ENCODE data around the gene NFYA. TPM values are rescaled to one million over a fixed set of nuclear protein-coding genes. Genes with fewer than 3 reads are reported as not detected.
A peak's percentile ranks its signal among the peaks of the same experiment; 100 is the strongest.

NFYA gene
- total RNA-seq, result 61.8 and 62.7 TPM in 2 replicates
- long read RNA-seq, transcript NFYA-202 (9 exons, 1,660 nt), result major isoform, 45 of 94 reads
- long read RNA-seq, transcript NFYA-201 (10 exons, 3,811 nt), result minor isoform, 6 of 94 reads
- long read RNA-seq, partial matches to known transcripts, result 24 of 94 reads
- long read RNA-seq, other reads (novel, unspliced or antisense), result 19 of 94 reads

DNA sequence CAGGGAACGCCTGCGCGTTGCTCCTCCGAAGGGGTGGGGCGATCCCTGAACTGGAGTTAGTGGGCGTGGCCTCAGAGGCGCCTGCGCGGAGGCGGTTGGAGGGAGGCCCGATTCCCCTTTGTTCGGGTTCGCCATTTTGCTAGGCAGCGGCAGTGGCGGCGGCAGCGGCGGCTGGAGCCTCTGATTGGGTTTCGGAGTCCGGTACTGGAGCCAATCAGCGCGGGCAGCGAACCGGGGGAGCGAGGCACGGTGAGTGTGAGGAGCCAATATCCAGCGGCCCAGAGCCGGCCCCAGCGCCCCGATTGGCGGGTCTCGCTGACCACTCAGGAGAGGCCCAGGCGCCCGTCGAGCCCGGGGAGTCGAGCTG, at the start of gene NFYA:
NFYA (plus strand) TSS at position 139 of the 367 bp plus-strand sequence. CDS start 6,116 bp downstream, outside the sequence.
- Mint-ChIP-seq H3K27me3 (no peaks in the 10 kb centered on the region), H3K4me3 (ENCODE audit: low read depth) (peak within 1 kb of the TSS; percentile 90), H3K36me3 (ENCODE audit: insufficient read depth) (no peaks in the 10 kb centered on the region), H3K9me3 (ENCODE audit: low read depth) (no peaks in the 10 kb centered on the region), H3K27ac (peak within 1 kb of the TSS; percentile 99), H3K4me1 (ENCODE audit: low read depth) (peaks cover 35% of the 10 kb centered on the region)
- TF ChIP-seq CTCF (IDR thresholded peaks at IDR 0.05; ENCODE audit: unreplicated experiment), result no peak
- DNase-seq (ENCODE audit: low spot score, unreplicated experiment), result no peak

DNA sequence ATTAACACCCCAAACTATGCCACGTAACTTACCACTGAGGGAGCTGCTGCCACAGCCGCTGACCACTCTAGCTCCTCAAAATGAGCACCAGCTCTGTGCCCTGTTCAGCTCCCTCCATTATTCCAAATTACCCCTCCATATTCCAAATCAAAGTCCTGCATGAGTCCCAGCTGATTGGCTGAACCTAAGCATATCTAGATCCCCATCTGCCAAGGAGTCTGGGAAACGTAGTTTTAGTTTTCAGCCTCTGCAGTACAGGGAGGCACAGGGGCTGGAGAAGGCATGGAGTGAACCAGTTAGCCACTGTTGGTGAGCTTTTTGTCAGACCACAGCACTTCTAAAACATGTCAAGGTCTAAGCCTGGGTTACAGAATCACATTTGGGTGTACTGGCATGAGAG, 49.7 kb upstream of the NFYA start:
- no peak for DNase-seq (ENCODE audit: low spot score, unreplicated experiment)
- H3K4me1 Mint-ChIP-seq (ENCODE audit: low read depth), result peaks cover 11% of the 10 kb centered on the region
- TF ChIP-seq CTCF (IDR thresholded peaks at IDR 0.05; ENCODE audit: unreplicated experiment), result no peak
- no peak overlapping the region for H3K4me3 Mint-ChIP-seq (ENCODE audit: low read depth)
- H3K36me3 Mint-ChIP-seq (ENCODE audit: insufficient read depth), result peaks cover 15% of the 10 kb centered on the region
- H3K27me3 Mint-ChIP-seq, result no peaks in the 10 kb centered on the region
- H3K9me3 Mint-ChIP-seq (ENCODE audit: low read depth), result peaks cover 2% of the 10 kb centered on the region
- H3K27ac Mint-ChIP-seq, result no peak overlapping the region

DNA sequence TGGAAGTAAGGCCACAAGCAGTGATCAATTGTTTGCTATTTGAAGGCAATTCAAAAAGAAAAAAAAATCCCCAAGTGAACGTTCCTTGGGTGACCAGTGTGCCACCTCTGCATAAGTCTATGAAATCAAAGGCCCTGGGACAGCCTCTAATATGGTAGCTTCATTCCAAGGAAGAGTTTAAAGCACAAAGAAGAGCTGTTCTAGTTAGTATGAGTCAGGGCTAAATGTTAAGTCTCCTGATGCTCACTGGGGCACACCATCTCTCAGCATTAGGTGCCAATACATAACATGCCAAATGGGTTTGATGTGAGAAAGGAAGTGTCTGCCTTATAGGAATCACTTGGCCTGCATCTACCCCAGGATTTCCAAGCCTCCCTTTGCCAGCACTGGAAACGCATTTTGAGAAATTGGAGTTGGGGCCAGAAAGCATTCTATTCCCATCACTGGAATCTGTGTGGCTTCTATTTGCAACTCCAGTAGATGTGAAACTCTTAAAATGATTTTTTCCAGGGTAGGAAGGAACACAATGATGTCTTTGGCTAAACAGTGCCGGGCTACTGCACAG, 46.7 kb upstream of the NFYA start:
- H3K27ac Mint-ChIP-seq, result peak overlapping the region; percentile 22
- TF ChIP-seq CTCF (IDR thresholded peaks at IDR 0.05; ENCODE audit: unreplicated experiment), result no peak
- peaks cover 7% of the 10 kb centered on the region for H3K36me3 Mint-ChIP-seq (ENCODE audit: insufficient read depth)
- no peaks in the 10 kb centered on the region for H3K27me3 Mint-ChIP-seq
- no peaks in the 10 kb centered on the region for H3K9me3 Mint-ChIP-seq (ENCODE audit: low read depth)
- peak overlapping the region; percentile 61 for H3K4me3 Mint-ChIP-seq (ENCODE audit: low read depth)
- H3K4me1 Mint-ChIP-seq (ENCODE audit: low read depth), result peaks cover 20% of the 10 kb centered on the region
- DNase-seq (ENCODE audit: low spot score, unreplicated experiment), result no peak

- Mint-ChIP-seq H3K4me1 (ENCODE audit: low read depth) (peaks cover 20% of the 10 kb centered on the region), H3K27me3 (no peaks in the 10 kb centered on the region), H3K9me3 (ENCODE audit: low read depth) (no peaks in the 10 kb centered on the region), H3K4me3 (ENCODE audit: low read depth) (peak overlapping the region; percentile 89), H3K36me3 (ENCODE audit: insufficient read depth) (peaks cover 7% of the 10 kb centered on the region), H3K27ac (peak overlapping the region; percentile 96)
- no peak for TF ChIP-seq CTCF (IDR thresholded peaks at IDR 0.05; ENCODE audit: unreplicated experiment)
- DNase-seq (ENCODE audit: low spot score, unreplicated experiment), result no peak
These were observed 45.5 kb upstream of the NFYA start for GRCh38 chr6:41027241-41027640.

GRCh38 chr6:41027799-41028560, 44.8 kb upstream of the NFYA start:
- H3K4me3 Mint-ChIP-seq (ENCODE audit: low read depth), result peak overlapping the region; percentile 89
- DNase-seq (ENCODE audit: low spot score, unreplicated experiment), result peak; percentile 93
- no peaks in the 10 kb centered on the region for H3K9me3 Mint-ChIP-seq (ENCODE audit: low read depth)
- H3K27me3 Mint-ChIP-seq, result no peaks in the 10 kb centered on the region
- H3K4me1 Mint-ChIP-seq (ENCODE audit: low read depth), result peaks cover 20% of the 10 kb centered on the region
- peak; percentile 99 for TF ChIP-seq CTCF (IDR thresholded peaks at IDR 0.05; ENCODE audit: unreplicated experiment)
- peak overlapping the region; percentile 96 for H3K27ac Mint-ChIP-seq
- peaks cover 7% of the 10 kb centered on the region for H3K36me3 Mint-ChIP-seq (ENCODE audit: insufficient read depth)

Data from progenitor cell of endocrine pancreas (in vitro differentiated cells).